Small intestine (tissue), 16 donors: ENCODE data around the gene GH1. TPM values are rescaled to one million over a fixed set of nuclear protein-coding genes. Genes with fewer than 3 reads are reported as not detected.
"Not testable (repeated sequence)": the region's sequence is repeated elsewhere in the genome, so short reads cannot be mapped to it uniquely, and the experiment has no call there.

Experiments
- DNase-seq, 2 donors: peaks; one replicate each; pipeline versions ENCODE4 v3.0.0 to v3.0.0-alpha.2; 2013
- FAIRE-seq: peaks from 2 replicates; lab custom pipeline; 2012; peaks lifted over from hg19 to GRCh38; lab: Jason Lieb, UNC
- H3K27ac ChIP-seq, 3 donors: one replicate each; pipeline ENCODE4 v1.5.1; 2013; ENCODE audit warnings: low read length in 2 of 3, mild to moderate bottlenecking in 2 of 3, control low read depth in 1 of 3, inconsistent platforms in 1 of 3, low read depth in 1 of 3, moderate library complexity in 1 of 3
- H3K27me3 ChIP-seq, 3 donors: one replicate each; pipeline ENCODE4 v1.6.1; 2013; ENCODE audit warnings: low read length in 3 of 3, inconsistent platforms in 1 of 3; ENCODE audit not compliant: control insufficient read depth in 3 of 3, insufficient read depth in 3 of 3
- H3K36me3 ChIP-seq, 3 donors: one replicate each; pipeline ENCODE4 v1.6.1; 2013; ENCODE audit warnings: low read length in 3 of 3, inconsistent platforms in 1 of 3, low read depth in 1 of 3, mild to moderate bottlenecking in 1 of 3, moderate library complexity in 1 of 3; ENCODE audit not compliant: control insufficient read depth in 3 of 3, insufficient read depth in 2 of 3
- H3K4me1 ChIP-seq, 3 donors: one replicate each; pipeline ENCODE4 v1.6.1; 2013; ENCODE audit warnings: low read length in 2 of 3, inconsistent platforms in 1 of 3, low read depth in 1 of 3, mild to moderate bottlenecking in 1 of 3, moderate library complexity in 1 of 3; ENCODE audit not compliant: control insufficient read depth in 3 of 3, insufficient read depth in 2 of 3
- H3K4me3 ChIP-seq, 3 donors: one replicate each; pipeline ENCODE4 v1.5.1; 2013; ENCODE audit warnings: low read length in 3 of 3, control low read depth in 1 of 3, inconsistent platforms in 1 of 3, low read depth in 1 of 3, mild to moderate bottlenecking in 1 of 3, moderate library complexity in 1 of 3
- H3K9me3 ChIP-seq, 2 donors: one replicate each; pipeline ENCODE4 v1.6.1; 2013; ENCODE audit warnings: low read depth in 1 of 2, low read length in 1 of 2; ENCODE audit not compliant: control insufficient read depth in 2 of 2, insufficient read depth in 1 of 2
- WGBS, 3 donors: extraction: QIAGEN DNeasy Blood & Tissue Kit; methylation state at CpG; one replicate each; pipeline ENCODE4 v1.1.7; 2013; 5-methylcytosine and 5-hydroxymethylcytosine counted together
- long read RNA-seq, 10 donors: transcript quantifications; one replicate each; lab custom pipeline, GENCODE V29; 2026
- polyA plus RNA-seq, 4 donors: library from polyadenylated mRNA; stranded (reverse) in 3 of 4; unstranded in 1 of 4; fragments of 200-250 nt in 3 of 4; fragments of 120-200 nt in 1 of 4; gene quantifications; one replicate each; pipeline versions ENCODE4 v1.2.1 to v1.2.3, GENCODE V29; 2013
- donor health status: healthy with polysubstance abuse.
- donor health status: control.
- donor health status: control.
- donor health status: Bipolar disorder and iron deficiency.
- donor health status: healthy.

The GH1 gene
- polyA plus RNA-seq, result under 1 TPM in 1 of 4 donors, not detected in 3; 0.06 TPM
- long read RNA-seq, donor 1, result 0 reads
- long read RNA-seq, donor 2, result 0 reads
- long read RNA-seq, donor 3, result 0 reads
- long read RNA-seq, donor 4, result 0 reads
- long read RNA-seq, donor 5, result 0 reads
- long read RNA-seq, donor 6, result 0 reads
- long read RNA-seq, donor 7, result 0 reads
- long read RNA-seq, donor 8, result 0 reads
- long read RNA-seq, donor 9, result 0 reads
- long read RNA-seq, donor 10, result 0 reads

GRCh38 chr17:63918789-63919305 lies at the start of gene GH1:
Gene GH1 (minus strand): TSS chr17:63918839. CDS start chr17:63918776, 63 bp downstream.
- WGBS, 3 donors, result 51 to 59% (median 57%) methylated on average over 9 to 10 of the region's 10 CpGs
- DNase-seq, FAIRE-seq, H3K4me1 ChIP-seq, H3K36me3 ChIP-seq, H3K4me3 ChIP-seq, H3K9me3 ChIP-seq, H3K27ac ChIP-seq: not testable (repeated sequence)
- peaks cover 0 to 14% (median 0%) of the 10 kb centered on the region in 3 donors for H3K27me3 ChIP-seq

- Histone ChIP-seq H3K27me3 (peaks cover 0 to 3% (median 0%) of the 10 kb centered on the region in 3 donors), H3K4me1 (no peaks in the 10 kb centered on the region), H3K27ac (no peak overlapping the region), H3K9me3 (no peaks in the 10 kb centered on the region), H3K4me3 (no peak overlapping the region), H3K36me3 (no peaks in the 10 kb centered on the region)
- FAIRE-seq (no peak), DNase-seq (no peak)
- 82 to 88% (median 86%) methylated on average over 19 of the region's 19 CpGs for WGBS, 3 donors
Measured at GRCh38 chr17:63967953-63968352, 49.3 kb upstream of the GH1 start.

- no peak for FAIRE-seq
- WGBS, 3 donors, result 65 to 76% (median 66%) methylated on average over 11 of the region's 11 CpGs
- Histone ChIP-seq H3K4me1 (no peaks in the 10 kb centered on the region), H3K27me3 (peaks cover 0 to 5% (median 0%) of the 10 kb centered on the region in 3 donors), H3K27ac (no peak overlapping the region), H3K9me3 (no peaks in the 10 kb centered on the region), H3K4me3 (no peak overlapping the region), H3K36me3 (no peaks in the 10 kb centered on the region)
- no peak for DNase-seq
Measured at GRCh38 chr17:63966646-63967264, 48.1 kb upstream of the GH1 start.

GRCh38 chr17:63963123-63963522 lies 44.5 kb upstream of the GH1 start:
- WGBS, 3 donors, result 81 to 88% (median 86%) methylated on average over 4 of the region's 4 CpGs
- DNase-seq (no peak), FAIRE-seq (no peak)
- Histone ChIP-seq H3K27me3 (peaks cover 0 to 12% (median 0%) of the 10 kb centered on the region in 3 donors), H3K9me3 (no peaks in the 10 kb centered on the region), H3K4me1 (peaks cover 0 to 5% (median 0%) of the 10 kb centered on the region in 3 donors), H3K27ac (peak overlapping the region in 1 of 3 donors; percentile 33), H3K4me3 (no peak overlapping the region), H3K36me3 (no peaks in the 10 kb centered on the region)

GRCh38 chr17:63962298-63962744 lies 43.7 kb upstream of the GH1 start:
- H3K36me3 ChIP-seq, result no peaks in the 10 kb centered on the region
- WGBS, 3 donors, result 42 to 61% (median 59%) methylated on average over 10 of the region's 10 CpGs
- H3K4me1 ChIP-seq, result peaks cover 0 to 5% (median 0%) of the 10 kb centered on the region in 3 donors
- DNase-seq (no peak), FAIRE-seq (no peak)
- no peaks in the 10 kb centered on the region for H3K9me3 ChIP-seq
- H3K4me3 ChIP-seq, result no peak overlapping the region
- peaks cover 0 to 12% (median 0%) of the 10 kb centered on the region in 3 donors for H3K27me3 ChIP-seq
- H3K27ac ChIP-seq, result peak overlapping the region in 1 of 3 donors; percentile 33

- DNase-seq (peak; percentile 39 to 76), FAIRE-seq (no peak)
- no peak overlapping the region for H3K27ac ChIP-seq
- H3K4me3 ChIP-seq, result no peak overlapping the region
- H3K27me3 ChIP-seq, result peaks cover 0 to 12% (median 0%) of the 10 kb centered on the region in 3 donors
- no peaks in the 10 kb centered on the region for H3K9me3 ChIP-seq
- no peaks in the 10 kb centered on the region for H3K36me3 ChIP-seq
- peaks cover 0 to 5% (median 0%) of the 10 kb centered on the region in 3 donors for H3K4me1 ChIP-seq
- 18 to 27% (median 19%) methylated on average over 25 to 37 of the region's 37 CpGs for WGBS, 3 donors
Measured at GRCh38 chr17:63961355-63962212, 42.9 kb upstream of the GH1 start.

- WGBS, 3 donors, result 33 to 57% (median 44%) methylated on average over 7 of the region's 7 CpGs
- Histone ChIP-seq H3K4me3 (no peak overlapping the region), H3K27ac (no peak overlapping the region), H3K9me3 (no peaks in the 10 kb centered on the region), H3K27me3 (peaks cover 0 to 12% (median 0%) of the 10 kb centered on the region in 3 donors), H3K4me1 (peaks cover 0 to 5% (median 0%) of the 10 kb centered on the region in 3 donors), H3K36me3 (no peaks in the 10 kb centered on the region)
- DNase-seq (no peak), FAIRE-seq (no peak)
Measured at GRCh38 chr17:63960430-63960829, 41.8 kb upstream of the GH1 start.

GRCh38 chr17:63960006-63960405 lies 41.4 kb upstream of the GH1 start:
- Histone ChIP-seq H3K9me3 (no peaks in the 10 kb centered on the region), H3K27ac (no peak overlapping the region), H3K4me1 (peaks cover 0 to 5% (median 0%) of the 10 kb centered on the region in 3 donors), H3K36me3 (no peaks in the 10 kb centered on the region), H3K4me3 (no peak overlapping the region), H3K27me3 (peaks cover 0 to 12% (median 0%) of the 10 kb centered on the region in 3 donors)
- WGBS, 3 donors, result 31 to 69% (median 43%) methylated on average over 9 of the region's 9 CpGs
- no peak for DNase-seq
- FAIRE-seq, result no peak
